Stromal cell of bone marrow (primary cell): Measurements from ENCODE around the gene SYS1.
A peak's percentile ranks its signal among the peaks of the same experiment; 100 is the strongest.
"Not testable (repeated sequence)": the region's sequence is repeated elsewhere in the genome, so short reads cannot be mapped to it uniquely, and the experiment has no call there.

ENCODE experiments used
- DNase-seq: peaks from one replicate; pipeline ENCODE4 v3.0.0-alpha.2; 2012; ENCODE audit warnings: low read depth

SYS1 gene

GRCh38 chr20:45340236-45340847, 22.6 kb upstream of the SYS1 start:
- DNase-seq: no peak

GRCh38 chr20:45340951-45341350, 22.0 kb upstream of the SYS1 start:
- DNase-seq: no peak

GRCh38 chr20:45341579-45341938, 21.4 kb upstream of the SYS1 start:
- no peak for DNase-seq

- DNase-seq: no peak
Observed at GRCh38 chr20:45341939-45342854, 20.8 kb upstream of the SYS1 start.

GRCh38 chr20:45342855-45343531, 20.0 kb upstream of the SYS1 start:
- DNase-seq: no peak

GRCh38 chr20:45343532-45344167, 19.3 kb upstream of the SYS1 start:
- no peak for DNase-seq

- DNase-seq: peak; percentile 87
Observed at GRCh38 chr20:45344168-45344860, 18.6 kb upstream of the SYS1 start.

GRCh38 chr20:45345104-45345936, 17.6 kb upstream of the SYS1 start:
- DNase-seq: no peak

- no peak for DNase-seq
Observed at GRCh38 chr20:45346291-45346718, 16.7 kb upstream of the SYS1 start.

GRCh38 chr20:45346851-45347250, 16.1 kb upstream of the SYS1 start:
- DNase-seq: no peak

GRCh38 chr20:45347297-45347935, 15.5 kb upstream of the SYS1 start:
- DNase-seq: no peak

- no peak for DNase-seq
Observed at GRCh38 chr20:45347936-45348778, 14.8 kb upstream of the SYS1 start, which contains the start of gene SDC4. TSS of gene SDC4 (minus strand) at chr20:45348424. CDS start at chr20:45348384, 40 bp downstream.

GRCh38 chr20:45350217-45350616, 12.7 kb upstream of the SYS1 start:
- no peak for DNase-seq

GRCh38 chr20:45350795-45351194, 12.2 kb upstream of the SYS1 start:
- not testable (repeated sequence) for DNase-seq

- no peak for DNase-seq
Observed at GRCh38 chr20:45352729-45353128, 10.2 kb upstream of the SYS1 start.

GRCh38 chr20:45353746-45354145, 9.2 kb upstream of the SYS1 start:
- no peak for DNase-seq

- no peak for DNase-seq
Observed at GRCh38 chr20:45354423-45355208, 8.3 kb upstream of the SYS1 start.
